Measurements from ENCODE around the gene CACNA1G.
A peak's percentile ranks its signal among the peaks of the same experiment; 100 is the strongest.

Gene CACNA1G

GRCh38 chr17:50604513-50604912 lies 44.0 kb downstream of the CACNA1G start:
- peak; percentile 20 to 94 for DNase-seq (ENCODE audit: low read depth in 2 of 2)
- TF ChIP-seq, protein P1, sequence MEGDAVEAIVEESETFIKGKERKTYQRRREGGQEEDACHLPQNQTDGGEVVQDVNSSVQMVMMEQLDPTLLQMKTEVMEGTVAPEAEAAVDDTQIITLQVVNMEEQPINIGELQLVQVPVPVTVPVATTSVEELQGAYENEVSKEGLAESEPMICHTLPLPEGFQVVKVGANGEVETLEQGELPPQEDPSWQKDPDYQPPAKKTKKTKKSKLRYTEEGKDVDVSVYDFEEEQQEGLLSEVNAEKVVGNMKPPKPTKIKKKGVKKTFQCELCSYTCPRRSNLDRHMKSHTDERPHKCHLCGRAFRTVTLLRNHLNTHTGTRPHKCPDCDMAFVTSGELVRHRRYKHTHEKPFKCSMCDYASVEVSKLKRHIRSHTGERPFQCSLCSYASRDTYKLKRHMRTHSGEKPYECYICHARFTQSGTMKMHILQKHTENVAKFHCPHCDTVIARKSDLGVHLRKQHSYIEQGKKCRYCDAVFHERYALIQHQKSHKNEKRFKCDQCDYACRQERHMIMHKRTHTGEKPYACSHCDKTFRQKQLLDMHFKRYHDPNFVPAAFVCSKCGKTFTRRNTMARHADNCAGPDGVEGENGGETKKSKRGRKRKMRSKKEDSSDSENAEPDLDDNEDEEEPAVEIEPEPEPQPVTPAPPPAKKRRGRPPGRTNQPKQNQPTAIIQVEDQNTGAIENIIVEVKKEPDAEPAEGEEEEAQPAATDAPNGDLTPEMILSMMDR (IDR thresholded peaks at IDR 0.05; ENCODE audit: low read depth, low read length) = no peak
- no peak overlapping the region for H3K4me3 ChIP-seq (replicated peaks in 1 of 2; ENCODE audit: low read depth in 2 of 2, low read length in 2 of 2)

- H3K4me3 ChIP-seq (replicated peaks in 1 of 2; ENCODE audit: low read depth in 2 of 2, low read length in 2 of 2) = no peak overlapping the region
- TF ChIP-seq, protein P1 (IDR thresholded peaks at IDR 0.05; ENCODE audit: low read depth, low read length) = no peak
- DNase-seq (ENCODE audit: low read depth in 2 of 2) = peak; percentile 10 to 56
Observed at GRCh38 chr17:50605429-50605828, 44.9 kb downstream of the CACNA1G start.

DNA sequence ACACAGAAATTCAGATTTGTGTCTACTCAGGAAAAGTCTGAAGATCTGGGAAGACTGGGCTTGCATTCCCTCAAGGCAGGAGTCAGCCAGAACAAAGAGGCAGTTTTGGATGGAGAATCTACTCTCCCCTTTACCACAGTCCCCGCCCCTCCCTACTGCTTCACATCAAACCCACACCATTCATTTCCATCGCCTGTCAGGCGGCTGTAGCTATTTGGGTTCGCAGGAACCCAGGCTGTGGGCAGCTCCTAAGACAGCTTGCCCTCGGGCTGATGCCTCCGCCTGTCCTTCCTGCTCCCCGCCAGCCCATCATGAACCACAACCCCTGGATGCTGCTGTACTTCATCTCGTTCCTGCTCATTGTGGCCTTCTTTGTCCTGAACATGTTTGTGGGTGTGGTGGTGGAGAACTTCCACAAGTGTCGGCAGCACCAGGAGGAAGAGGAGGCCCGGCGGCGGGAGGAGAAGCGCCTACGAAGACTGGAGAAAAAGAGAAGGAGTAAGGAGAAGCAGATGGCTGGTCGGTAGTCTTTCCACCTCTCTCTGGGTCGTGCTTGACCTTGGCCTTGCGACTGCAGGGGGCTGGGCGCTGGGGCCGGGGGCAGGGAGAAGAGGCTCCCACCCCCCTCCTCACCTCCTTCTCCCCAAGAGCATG lies 47.1 kb downstream of the CACNA1G start:
- no peak for DNase-seq (ENCODE audit: low read depth in 2 of 2)
- TF ChIP-seq, protein P1 (IDR thresholded peaks at IDR 0.05; ENCODE audit: low read depth, low read length) = no peak
- no peak overlapping the region for H3K4me3 ChIP-seq (replicated peaks in 1 of 2; ENCODE audit: low read depth in 2 of 2, low read length in 2 of 2)

DNA sequence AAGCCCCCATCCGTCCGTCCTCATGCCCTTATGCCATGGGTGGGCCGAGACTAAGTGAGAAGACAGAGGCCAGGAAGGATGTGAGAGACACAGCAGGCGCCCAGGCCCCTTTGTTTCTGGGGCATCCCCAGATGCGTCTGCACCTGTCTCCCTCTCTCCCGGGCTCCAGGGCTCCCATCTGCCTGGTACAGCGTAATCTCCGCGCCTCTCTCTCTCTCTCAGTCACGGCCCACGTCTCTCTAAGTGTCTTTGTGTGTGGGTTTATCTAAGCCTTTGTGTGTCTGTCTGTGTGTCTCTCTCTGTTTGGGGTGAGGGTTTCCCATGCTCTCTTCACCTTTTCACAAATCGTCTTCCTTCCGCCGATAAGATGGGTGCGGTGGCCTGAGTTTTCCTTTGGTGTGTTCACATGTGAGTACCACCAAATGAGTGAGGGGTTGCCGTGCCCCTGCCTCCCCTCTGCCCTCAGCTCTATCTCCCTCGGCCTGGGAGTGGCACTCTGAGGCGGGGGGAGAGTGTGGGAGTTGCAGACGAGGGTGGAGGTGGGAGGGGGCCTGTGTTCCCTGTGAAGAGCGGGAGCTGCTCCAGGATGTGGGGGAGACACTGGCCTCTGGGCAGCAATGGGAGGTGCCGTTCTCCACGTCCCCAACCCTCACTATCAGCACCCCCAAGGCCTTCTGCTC lies 48.3 kb downstream of the CACNA1G start:
- DNase-seq (ENCODE audit: low read depth in 2 of 2) = no peak
- no peak overlapping the region for H3K4me3 ChIP-seq (replicated peaks in 1 of 2; ENCODE audit: low read depth in 2 of 2, low read length in 2 of 2)
- TF ChIP-seq, protein P1 (IDR thresholded peaks at IDR 0.05; ENCODE audit: low read depth, low read length) = no peak

DNA sequence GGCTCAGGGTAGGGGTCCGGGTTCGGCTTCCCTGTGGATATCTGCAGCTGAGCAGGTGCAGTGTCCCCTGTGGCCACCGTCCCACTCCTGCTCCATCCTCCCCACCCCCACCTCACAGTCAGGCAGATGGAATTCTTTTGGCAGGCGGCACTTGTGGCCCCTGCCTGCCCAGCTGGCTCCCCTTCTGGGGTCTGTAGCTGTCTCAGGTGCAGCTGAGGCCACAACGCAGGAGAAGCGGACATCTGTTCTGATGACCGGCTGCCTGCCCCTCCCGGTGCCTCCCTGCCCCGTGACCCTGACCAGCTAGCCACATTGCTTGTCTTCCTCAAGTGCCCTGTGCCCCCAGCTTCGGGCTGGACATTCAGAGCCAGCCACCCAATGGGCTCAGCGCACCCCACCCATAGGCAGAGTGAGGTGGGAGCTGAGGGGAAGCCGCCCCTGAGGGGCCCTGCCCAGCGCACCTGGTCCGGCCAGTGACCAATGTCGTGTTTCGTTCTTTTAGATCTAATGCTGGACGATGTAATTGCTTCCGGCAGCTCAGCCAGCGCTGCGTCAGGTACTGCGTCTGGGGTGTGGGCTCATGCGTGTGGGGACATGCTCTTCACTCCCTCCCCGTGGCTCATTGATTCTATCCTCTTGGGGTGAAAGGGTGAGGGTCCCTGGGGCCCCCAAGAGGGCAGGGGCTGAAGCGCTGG lies 49.0 kb downstream of the CACNA1G start:
- TF ChIP-seq, protein P1 (IDR thresholded peaks at IDR 0.05; ENCODE audit: low read depth, low read length) = no peak
- DNase-seq (ENCODE audit: low read depth in 2 of 2) = no peak
- H3K4me3 ChIP-seq (replicated peaks in 1 of 2; ENCODE audit: low read depth in 2 of 2, low read length in 2 of 2) = no peak overlapping the region

DNA sequence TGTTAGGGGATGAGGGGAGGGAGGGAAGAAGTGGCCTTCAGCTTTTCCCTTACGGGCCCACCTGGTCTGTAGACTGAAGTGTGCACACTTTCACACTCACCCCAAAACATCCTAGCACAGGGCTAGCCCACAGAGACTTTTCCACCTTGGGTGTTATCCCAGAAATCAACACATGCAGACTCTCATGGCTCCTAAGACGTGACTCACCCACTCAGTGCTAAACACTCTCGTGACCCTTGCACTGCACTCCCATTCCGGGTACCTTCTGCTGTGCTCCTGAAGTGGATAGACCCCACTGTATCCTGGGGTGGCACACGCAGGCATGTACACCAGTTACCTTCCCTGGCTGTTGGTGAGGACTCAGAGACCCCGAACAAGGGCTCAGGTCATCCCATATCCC lies 51.1 kb downstream of the CACNA1G start:
- H3K4me3 ChIP-seq (replicated peaks in 1 of 2; ENCODE audit: low read depth in 2 of 2, low read length in 2 of 2) = no peak overlapping the region

More for the DNA sequence above, 51.1 kb downstream of the CACNA1G start:
- TF ChIP-seq, protein P1 (IDR thresholded peaks at IDR 0.05; ENCODE audit: low read depth, low read length) = no peak
- no peak for DNase-seq (ENCODE audit: low read depth in 2 of 2)
